ENCODE results near the gene DYRK3.

Gene DYRK3

DNA sequence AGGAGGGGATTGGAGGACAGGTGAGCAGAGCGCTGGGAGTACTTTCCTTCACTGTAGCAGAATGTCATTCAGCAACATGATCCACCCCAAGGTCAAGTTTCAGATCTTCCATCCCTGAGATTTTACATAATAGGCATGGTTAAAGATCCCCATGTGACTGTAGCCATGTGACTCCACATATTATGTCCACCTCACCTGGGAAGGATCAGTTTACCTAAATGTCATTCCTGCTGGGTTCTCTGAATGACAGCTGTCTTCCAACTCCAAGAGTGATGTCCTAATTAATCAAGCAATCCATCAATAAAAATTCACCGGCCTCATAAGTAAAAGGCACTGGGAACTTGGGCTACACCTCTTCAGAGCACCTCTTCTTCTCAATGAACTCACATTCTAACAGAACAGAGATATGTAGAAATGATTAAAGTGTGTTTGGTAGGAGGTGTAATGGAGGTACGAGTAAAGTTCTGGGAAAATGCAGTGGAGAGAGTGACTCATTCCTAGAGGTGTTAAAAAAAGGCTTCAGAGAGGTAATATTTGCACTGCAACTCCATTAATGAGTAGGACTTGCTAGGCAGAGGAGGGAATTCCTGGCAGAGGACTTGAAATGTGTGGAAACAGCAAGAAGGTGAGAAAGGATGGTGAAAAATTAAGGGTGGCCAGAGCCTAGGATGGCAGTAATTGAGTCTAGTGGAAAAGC, 27.2 kb downstream of the DYRK3 start:
- no peak for DNase-seq

DNA sequence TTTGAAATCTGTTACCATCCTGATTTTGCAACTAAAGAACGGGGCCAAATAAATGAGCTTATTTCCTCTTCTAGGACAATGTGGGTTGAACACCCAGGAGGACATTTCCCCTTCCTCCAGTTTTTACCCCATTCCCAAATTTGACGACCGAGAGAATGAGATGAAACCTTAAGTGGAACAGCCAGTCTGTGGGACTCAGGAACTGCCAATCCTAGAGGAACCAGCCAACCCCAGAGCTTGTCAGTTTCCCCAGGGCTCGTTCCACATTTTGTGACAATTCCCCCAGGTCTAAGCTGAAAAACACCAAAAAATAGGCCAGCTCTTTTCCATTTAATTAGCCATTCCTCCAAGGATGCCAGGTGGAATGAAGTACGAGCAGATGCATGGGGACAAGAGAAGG, 28.0 kb downstream of the DYRK3 start:
- DNase-seq, result no peak

DNA sequence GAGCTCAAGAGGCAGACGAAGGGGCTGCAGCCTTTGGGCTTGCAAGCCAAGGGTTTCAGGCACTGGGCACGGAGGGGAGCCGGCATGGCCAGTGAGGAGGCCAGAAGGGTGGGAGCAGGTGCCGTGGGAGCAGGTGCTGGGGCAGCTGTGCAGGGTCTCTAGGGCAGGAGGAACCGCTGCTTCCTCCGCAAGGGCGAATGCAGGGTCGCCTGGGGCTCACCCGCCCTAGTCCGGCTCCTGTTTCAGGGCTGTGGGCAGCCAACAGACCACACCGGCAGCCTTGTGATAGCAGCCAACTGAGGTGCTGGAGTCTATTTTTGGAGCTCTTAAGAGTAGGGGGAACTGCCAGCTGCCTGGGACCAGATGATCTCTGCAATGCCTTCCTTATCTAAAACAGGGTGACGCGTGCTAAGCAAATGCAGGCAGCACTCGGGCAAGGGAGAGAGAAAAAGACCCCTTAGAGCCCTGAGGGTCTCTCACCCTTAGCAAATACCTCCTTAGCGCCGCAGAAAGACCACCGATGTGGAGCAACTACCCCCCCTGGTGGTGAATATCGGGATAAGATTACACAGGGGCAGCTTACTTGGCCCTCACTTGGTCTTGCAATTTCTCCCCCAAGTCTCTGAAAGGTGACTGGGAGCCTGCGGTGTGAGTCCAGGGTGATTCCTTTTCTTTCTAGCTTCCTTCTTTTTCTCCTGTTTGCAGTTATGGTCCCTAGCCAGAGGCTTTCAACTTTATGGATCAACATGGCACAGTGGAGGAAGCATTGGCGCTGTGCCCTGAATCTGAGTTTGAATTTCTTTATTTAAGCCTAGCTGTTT, 28.7 kb downstream of the DYRK3 start:
- peak; percentile 35 to 47 for DNase-seq

DNA sequence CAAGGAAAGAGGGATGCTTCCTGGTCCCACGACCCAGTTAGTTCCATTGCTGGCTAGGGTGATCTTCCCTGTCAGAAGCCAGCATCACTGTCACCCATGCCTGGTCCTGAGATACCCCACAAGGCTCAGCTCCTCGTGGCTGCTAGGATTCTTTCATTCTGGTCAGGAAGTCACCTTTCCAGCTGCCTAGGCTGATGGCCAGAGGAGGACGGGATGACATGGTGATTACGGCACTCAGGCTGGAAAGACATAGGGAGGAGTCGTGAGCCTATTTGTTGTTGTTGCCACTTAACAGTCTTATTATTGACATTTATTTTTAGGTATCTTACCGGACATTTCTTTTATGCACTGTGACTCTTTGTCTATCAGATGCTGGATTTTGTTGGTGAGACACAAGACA, 29.4 kb downstream of the DYRK3 start:
- no peak for DNase-seq

DNA sequence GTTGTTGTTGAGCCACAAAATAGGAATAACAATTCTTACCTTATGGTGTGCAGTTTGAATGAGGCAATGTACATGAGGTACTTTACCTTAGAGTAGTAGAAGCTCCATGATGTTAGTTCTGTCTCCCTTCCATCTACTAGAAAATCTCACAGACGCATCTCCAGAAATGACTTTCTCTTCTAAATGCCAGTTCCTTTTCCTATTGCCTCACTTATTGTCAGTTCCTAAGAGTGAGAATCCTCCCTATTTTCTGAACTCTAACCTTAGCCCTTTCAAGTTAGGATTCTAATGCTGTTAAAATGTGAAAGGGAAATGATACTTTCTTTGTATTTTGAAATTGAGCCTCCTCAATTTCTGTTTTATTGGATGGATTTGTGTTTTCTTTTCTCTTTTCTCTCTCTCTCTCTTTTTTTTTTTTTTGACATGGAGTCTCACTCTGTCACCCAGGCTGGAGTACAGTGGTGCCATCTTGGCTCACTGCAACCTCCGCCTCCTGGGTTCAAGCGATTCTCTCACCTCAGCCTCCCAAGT, 30.8 kb downstream of the DYRK3 start:
- DNase-seq, result no peak

DNA sequence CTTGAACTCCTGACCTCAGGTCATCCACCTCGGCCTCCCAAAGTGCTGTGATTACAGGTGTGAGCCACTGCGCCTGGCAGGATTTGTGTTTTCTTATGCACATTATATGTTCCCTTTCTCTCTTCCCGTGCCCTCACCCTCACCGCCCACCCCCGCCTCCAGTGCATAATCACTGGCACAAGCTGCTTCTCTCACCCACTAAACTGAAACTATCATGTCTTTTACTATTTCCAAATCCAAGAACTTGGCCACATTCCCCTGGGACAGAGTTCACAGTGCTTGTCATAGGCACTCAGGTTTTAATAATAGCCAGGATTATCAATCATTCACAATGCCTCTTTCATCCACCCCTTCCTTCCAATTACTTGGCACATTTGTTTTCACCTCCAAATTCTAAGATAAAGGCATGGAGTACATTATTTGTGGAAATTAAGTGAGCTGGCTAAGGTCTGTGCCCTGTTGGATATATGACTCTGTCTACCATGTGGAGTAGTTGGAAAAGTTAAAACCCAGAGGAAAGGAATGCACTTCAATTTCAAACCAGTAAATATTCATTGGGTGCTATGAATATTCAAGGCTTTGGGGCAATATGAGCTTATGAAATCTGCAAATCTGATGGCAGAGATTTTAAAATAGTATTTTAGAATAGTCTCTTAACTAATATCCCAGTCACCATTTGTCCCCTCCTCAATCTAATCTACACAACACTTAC, 31.8 kb downstream of the DYRK3 start:
- no peak for DNase-seq

DNA sequence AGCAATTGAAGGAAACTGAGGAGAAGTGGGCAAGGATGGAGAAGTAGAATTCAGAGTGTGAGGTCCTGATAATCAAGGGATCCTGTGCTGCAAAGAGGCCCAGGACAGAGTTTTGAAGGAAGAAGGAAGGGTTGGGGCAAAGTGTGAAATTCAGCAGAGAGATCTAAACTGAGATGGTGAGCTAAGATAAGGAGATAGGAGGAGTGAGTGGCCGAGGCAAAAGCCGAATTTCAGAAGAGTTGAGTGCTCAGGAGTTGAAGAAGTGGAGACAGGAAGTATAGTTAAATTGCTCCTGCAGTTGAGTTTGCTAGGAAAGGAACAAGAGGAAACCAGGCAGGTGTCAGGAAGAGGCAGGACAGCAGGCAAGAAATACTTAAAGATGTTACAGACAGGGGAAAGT, 33.0 kb downstream of the DYRK3 start:
- DNase-seq, result no peak

DNA sequence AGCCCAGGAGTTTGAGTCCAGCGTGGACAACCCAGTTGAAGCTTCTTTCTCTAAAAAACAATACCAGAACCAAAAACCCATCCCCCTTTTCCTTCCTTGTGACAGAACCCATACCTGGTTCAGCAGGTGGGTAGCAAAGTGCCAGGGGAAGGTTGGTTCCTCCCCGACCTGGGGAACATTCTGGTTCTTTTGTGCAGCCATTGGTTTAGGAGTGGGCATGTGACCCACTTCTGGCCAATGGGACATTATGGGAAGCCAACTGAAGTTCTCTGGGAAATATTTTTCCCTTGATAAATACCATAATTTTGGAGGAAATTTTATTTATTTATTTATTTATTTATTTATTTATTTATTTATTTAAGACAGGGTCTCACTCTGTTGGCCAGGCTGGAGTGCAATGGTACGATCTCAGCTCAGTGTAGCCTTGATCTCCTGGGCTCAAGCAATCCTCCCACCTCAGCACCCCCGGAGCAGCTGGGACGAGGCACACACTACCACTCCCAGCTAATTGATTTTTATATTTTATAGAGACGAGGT, 33.6 kb downstream of the DYRK3 start:
- DNase-seq, result no peak

DNA sequence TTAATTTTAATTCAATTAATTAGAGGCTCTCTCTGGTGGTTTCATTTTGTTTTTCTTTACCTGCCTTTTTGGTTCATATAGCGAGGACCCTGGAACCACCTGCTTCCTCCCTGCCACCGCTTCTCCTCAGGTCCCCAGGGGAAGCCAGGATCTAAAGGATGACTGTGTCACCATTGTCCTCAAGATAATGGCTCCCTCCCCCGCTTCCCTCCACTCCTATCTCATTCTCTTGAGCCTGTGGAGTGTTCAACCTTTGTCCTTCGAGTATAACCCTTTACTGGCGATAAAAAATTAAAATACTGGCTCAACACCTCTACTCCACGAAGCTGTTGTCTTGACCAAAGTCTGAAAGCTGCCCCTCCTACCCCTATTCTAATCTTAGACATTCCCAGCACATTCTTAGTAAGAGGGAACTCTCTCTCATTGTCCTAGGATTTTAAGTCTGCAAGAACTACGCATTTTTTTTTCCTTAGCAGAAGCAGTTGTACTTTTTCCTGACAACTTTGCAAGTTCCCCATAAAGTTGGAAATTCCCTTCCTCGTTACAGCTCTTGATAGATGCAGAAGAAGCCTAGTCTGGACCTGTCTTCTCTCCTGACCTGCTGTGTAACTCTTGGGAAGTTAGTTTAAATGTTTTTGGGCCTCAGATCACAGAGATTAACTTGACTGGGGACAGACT, 36.8 kb downstream of the DYRK3 start:
- no peak for DNase-seq

DNA sequence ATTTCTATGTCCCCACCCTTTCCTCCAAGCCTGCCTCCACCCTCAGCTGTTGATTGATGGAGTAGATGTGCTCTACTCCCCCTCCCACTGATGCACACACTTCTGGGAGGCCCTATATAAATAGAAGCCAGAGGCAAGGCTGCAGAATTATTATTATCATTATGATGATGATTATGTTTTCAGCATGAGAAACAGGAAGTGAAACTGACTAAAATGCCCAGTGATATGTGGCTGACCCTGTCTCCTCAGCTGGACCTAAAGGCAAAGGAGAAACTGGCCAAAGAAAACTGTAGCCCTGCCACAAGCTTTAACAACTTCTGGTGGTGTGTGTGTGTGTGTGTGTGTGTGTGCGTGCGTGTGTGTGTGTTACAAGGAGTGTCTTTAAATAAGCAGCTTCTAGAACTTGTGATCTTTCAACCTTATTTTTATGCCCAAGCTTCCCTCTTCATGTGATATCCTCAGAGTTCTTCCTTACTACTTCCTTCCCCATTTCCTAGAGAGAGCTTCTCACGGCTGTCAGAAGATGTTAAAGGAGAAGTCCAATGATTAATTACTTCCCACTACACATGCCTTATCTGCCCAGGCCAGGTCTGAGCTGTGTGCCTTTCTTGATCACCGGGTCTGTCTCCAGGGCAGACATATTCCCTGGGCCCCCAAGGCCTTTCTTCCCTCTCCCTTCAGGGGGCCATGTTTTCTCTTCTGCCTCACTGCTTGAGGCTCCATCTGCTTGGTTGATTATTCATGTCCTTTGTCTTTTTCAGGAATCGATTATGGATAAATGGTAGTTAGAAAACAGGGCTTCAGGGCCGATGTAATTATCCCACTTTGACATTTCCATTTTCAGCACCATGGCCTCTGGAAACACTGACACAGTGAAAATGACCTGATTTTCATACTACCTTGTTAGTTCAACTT, 37.8 kb downstream of the DYRK3 start:
- no peak for DNase-seq

DNA sequence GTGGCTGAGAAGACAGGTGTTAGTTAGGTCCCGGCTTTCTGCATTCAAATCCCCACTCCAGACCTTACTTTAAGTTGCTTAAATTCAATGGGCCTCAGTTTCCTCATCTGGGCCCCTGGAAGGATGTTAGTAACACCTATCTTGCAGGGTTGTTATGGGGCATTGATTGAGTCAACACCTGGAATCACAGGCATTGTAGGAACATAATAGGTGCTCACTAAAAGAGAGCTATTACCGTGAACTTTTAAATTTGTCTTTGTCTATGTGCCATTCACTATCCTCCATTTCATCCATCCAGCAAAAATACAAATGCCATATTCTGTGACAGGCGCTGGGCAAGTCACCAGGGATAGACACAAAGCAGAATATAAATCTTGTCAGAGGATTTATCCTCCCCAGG, 38.9 kb downstream of the DYRK3 start:
- no peak for DNase-seq

DNA sequence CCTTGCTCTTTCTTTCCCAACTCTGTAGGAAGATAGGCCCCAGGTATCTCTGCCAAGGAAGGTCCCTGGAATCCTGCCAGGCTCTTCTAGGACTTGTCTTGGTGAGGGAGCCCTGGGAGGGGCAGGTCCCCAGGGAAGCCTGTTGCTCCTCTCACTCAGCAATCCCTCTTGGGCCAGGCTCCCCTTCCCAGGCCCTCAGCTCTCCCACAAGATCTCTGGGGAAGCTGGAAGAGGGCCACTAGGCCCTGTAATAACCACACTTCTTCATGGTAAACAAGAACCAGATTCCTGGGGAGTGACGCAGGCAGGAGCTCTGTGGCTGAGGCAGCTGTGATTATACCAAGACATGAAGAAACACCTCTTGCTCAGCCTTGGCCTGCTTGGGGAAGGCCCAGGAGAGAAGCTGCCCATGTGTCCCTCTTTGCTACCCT, 39.4 kb downstream of the DYRK3 start:
- no peak for DNase-seq

DNA sequence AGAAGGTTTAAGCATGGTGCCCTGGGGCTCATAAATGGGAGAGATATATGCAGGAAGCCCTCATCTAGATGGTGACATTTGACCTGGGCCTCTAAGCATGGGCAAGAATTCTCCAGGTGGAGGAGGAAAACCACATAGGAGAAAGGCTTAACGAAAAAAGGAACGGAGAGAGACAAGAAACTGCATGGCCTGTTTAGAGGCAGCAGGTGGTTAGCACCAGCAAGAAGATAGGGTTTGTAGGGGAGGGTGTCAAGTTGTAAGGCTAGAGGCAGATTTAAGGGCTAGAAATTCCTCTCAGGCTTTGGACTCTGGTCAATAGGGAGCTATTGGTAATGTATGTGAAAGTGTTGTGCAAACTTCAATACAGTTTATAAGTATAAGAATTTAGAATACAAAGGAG, 41.2 kb downstream of the DYRK3 start:
- no peak for DNase-seq

DNA sequence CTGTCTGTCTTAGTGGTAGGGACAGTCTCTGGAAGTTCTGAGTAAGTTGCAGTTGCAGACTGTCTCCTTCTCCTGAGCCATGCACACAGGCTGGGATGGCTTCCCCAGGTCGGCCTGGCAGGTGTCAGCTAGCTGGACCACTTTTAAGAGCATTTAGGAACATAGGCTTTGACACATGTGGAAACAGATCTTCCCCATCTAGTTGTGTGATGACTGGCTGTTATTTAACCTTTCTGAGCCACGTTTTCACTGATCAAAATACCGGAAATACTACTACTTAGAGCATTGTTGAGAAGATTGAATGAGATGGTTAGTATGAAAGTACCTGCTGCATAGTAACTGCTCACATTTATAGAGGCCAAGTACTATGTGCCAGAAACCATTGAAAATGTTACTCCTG, 43.2 kb downstream of the DYRK3 start:
- DNase-seq, result no peak

DNA sequence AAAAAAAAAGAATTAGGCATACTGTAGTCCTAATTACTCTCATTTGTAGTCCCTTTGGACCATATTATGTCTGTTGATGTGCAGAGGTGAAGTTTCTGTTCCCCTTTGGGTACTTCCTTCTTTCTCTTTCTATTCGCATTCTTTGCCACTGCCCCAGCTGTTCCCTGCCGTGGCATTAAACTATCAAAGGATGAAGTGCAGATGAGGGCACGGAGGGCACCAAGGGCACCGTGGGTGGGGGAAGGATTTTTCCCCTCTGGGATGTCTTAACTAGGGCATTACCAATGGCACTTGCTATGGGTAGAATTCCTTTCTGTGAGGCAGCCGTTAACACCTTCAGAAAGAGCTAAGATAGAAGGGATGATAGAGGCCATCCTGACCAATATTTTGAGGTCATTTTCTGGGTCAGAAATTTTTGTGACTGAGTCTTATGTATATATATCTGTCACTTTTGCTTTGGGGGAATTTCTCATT, 44.4 kb downstream of the DYRK3 start:
- no peak for DNase-seq

DNA sequence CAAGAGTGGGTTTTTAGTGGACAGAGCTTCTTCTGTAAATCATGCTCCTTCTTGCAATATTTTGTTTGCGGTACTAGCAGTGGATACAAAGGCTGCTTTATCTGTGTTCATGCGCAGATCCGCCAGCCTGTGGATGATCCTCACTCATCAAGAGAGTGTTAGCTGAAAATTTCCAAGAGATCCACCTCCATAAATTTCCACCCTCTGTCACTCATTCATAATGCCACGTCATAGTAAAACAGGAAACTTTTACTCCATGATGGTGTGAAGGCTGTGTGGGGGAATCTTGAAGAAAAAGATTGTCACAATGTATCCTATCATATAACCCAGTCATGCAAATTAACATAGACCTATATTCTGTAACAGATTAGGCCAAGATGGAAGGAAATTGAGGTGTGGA, 44.9 kb downstream of the DYRK3 start:
- no peak for DNase-seq

DNA sequence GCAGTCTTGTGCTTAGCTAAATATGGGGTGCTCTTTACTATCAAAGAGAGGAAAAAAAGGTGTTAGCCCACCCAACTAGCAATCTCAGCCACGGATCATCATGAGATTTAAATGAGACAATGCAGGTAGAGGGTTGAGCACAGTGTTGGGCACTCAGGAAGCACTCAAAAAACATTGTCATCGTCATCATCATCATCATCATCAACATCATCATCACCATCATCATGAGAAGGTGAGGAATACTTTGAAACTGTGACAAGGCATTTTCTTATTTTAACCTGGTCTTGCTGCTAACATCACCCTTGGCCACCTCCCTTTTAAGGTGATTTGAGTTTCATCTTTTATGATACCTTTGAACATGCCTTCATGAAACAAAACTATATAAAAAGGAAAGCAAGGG, 46.0 kb downstream of the DYRK3 start:
- no peak for DNase-seq

DNA sequence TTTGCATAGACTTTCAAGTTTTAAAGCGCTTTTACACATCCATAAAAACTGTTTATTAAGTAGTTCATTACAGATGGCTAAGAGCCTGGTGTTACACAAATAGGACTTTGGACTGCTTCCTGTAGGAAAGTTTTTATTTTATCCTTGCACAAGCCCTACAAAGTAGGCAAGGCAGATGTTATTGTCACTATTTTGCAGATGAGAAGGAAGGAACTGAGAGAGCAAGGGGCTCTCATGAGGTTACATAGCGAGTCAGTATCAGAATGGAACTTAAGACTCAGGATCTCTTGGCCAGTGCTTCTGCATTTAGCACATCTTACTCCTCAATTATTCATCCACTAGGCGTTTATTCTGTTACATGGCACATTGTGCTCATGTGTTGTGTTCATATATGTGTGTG, 46.8 kb downstream of the DYRK3 start:
- no peak for DNase-seq

DNA sequence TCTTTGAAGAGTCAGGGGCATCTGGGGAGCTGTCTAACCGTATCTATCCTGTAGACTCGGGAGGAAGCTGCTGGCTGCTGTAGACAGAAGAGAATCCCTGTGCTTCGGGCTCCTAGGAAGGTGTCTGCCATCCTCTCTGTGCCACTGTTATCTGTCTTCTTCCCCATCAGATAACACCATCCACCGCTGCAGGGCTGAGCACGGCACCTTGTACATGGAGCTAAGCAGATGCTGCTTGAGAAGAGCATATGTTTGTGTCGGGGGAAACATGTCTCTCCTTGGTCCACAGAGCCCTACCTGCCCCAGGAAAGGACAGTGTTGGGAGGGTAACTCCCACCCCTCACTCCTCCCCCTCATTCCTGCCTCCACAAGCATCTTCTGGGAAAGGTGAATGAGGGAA, 48.0 kb downstream of the DYRK3 start:
- no peak for DNase-seq

DNA sequence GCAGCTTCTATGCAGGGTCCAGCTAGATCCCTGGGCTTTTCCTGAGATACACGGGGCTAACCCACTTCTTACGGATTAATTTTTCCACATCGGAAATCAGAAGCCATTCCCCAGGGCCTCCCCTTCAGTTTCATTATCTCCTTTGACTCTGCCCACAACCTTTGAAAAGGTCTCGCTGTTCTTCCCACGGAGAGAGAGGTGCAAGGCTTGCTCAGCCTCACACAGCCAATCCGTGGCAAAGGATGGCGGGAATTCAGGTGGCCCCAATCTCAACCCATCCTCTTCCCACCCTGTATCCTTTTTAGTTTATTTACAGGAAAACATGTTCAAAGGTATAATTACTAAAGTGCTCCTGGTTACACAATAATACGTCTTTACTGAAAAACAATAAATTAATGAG, 48.7 kb downstream of the DYRK3 start:
- no peak for DNase-seq
